ENCODE measurements around the gene CD80. TPM values are rescaled to one million over a fixed set of nuclear protein-coding genes. Genes with fewer than 3 reads are reported as not detected.
A peak's percentile ranks its signal among the peaks of the same experiment; 100 is the strongest.

The CD80 gene
- total RNA-seq, 6 experiments from 2014 or later = 0.26 to 1.3 (median 0.51) TPM

GRCh38 chr3:119580067-119580760, 20.8 kb upstream of the CD80 start:
- no peaks in the 10 kb centered on the region for H3K4me1 ChIP-seq
- H3K4me3 ChIP-seq = peak overlapping the region; percentile 46 to 73 (median 70)
- intact Hi-C loops (cut with DNase I) = no loop called here
- no peaks in the 10 kb centered on the region for H3K36me3 ChIP-seq
- TF ChIP-seq CTCF (IDR thresholded peaks at IDR 0.05) = no peak
- no peak for TF ChIP-seq POLR2A (IDR thresholded peaks at IDR 0.05)
- ATAC-seq (peak; percentile 21 to 51 (median 42)), DNase-seq (no peak)
- H3K27me3 ChIP-seq = no peaks in the 10 kb centered on the region
- H3K27ac ChIP-seq = peak overlapping the region; percentile 71 to 79 (median 76)
- H3K9me3 ChIP-seq = no peaks in the 10 kb centered on the region
- WGBS (ENCODE audit: insufficient coverage, low coverage, low lambda C conversion rate, missing lambda C conversion rate) = 25% methylated on average over 16 of the region's 16 CpGs

- Histone ChIP-seq H3K4me3 (peak within 1 kb of the TSS; percentile 46 to 73 (median 70)), H3K27ac (peak within 1 kb of the TSS; percentile 71 to 79 (median 76)), H3K9me3 (no peaks in the 10 kb centered on the region), H3K27me3 (no peaks in the 10 kb centered on the region), H3K36me3 (no peaks in the 10 kb centered on the region), H3K4me1 (no peaks in the 10 kb centered on the region)
- TF ChIP-seq CTCF (IDR thresholded peaks at IDR 0.05) (no peak), POLR2A (IDR thresholded peaks at IDR 0.05) (peak; percentile 71)
- intact Hi-C loops (cut with DNase I) = no loop called here
- ATAC-seq (peak; percentile 96 to 98 (median 98)), DNase-seq (peak; percentile 89 to 93 (median 92))
- under 1% methylated on average over 19 of the region's 68 CpGs for WGBS (ENCODE audit: insufficient coverage, low coverage, low lambda C conversion rate, missing lambda C conversion rate)
These were observed 20.1 kb upstream of the CD80 start, which contains the start of gene ADPRH for GRCh38 chr3:119579366-119580066. Gene ADPRH (plus strand): TSS chr3:119579492. CDS start chr3:119582170, 2,678 bp downstream.

- Histone ChIP-seq H3K4me1 (no peaks in the 10 kb centered on the region), H3K4me3 (no peak overlapping the region), H3K27ac (no peak overlapping the region), H3K9me3 (no peaks in the 10 kb centered on the region), H3K36me3 (no peaks in the 10 kb centered on the region), H3K27me3 (no peaks in the 10 kb centered on the region)
- intact Hi-C loops (cut with DNase I) = no loop called here
- ATAC-seq = no peak
- DNase-seq = no peak
- TF ChIP-seq CTCF (IDR thresholded peaks at IDR 0.05) (no peak), POLR2A (IDR thresholded peaks at IDR 0.05) (no peak)
These were observed 16.1 kb upstream of the CD80 start for GRCh38 chr3:119575507-119575906.

GRCh38 chr3:119571688-119572087, 12.3 kb upstream of the CD80 start:
- intact Hi-C loops (cut with DNase I) = no loop called here
- no peak overlapping the region for H3K27ac ChIP-seq
- WGBS (ENCODE audit: insufficient coverage, low coverage, low lambda C conversion rate, missing lambda C conversion rate) = 49% methylated on average over 2 of the region's 5 CpGs
- H3K36me3 ChIP-seq = no peaks in the 10 kb centered on the region
- H3K4me1 ChIP-seq = no peaks in the 10 kb centered on the region
- H3K27me3 ChIP-seq = no peaks in the 10 kb centered on the region
- DNase-seq = no peak
- no peak overlapping the region for H3K4me3 ChIP-seq
- H3K9me3 ChIP-seq = no peaks in the 10 kb centered on the region
- TF ChIP-seq POLR2A (IDR thresholded peaks at IDR 0.05) (no peak), CTCF (IDR thresholded peaks at IDR 0.05) (no peak)
- ATAC-seq = peak; percentile 50 to 75 (median 58)

Data from right lobe of liver (tissue), 6 donors.